ENCODE data around the gene ZFYVE27. TPM values are rescaled to one million over a fixed set of nuclear protein-coding genes. Genes with fewer than 3 reads are reported as not detected.

ZFYVE27 gene
- total and polyA plus RNA-seq, 2 of the 4 experiments (the other 2 are of a cell fraction): 13.1 to 22.2 TPM

DNA sequence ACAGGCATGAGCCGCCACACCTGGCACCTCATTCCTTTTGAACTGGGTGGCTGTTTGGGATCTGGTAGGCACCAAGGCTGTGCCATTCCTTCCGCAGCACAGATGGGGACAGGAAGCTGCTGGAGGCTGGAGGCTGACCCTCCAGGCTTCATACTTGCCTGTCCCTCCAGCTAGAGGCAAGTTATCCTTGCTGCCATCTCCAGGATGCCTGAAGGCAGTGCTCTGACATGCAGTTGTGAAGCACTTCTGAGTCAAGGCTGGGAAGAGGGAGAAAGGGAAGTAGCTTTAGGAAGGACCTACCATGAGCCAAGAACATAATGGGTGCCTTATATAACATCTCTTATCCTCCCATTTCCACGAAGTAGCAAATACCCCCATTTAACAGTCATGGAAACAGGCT is 13.9 kb upstream of the ZFYVE27 start:
- H3K9ac ChIP-seq (ENCODE audit: low read depth, low read length): no peak overlapping the region
- ATAC-seq (ENCODE audit: low read depth): no peak
- H3K4me3 ChIP-seq (ENCODE audit: insufficient read depth, low read depth, low read length): no peak overlapping the region
- H3K27me3 ChIP-seq (ENCODE audit: control insufficient read depth, insufficient read depth, low read length): no peaks in the 10 kb centered on the region
- peaks cover 14% of the 10 kb centered on the region for H4K20me1 ChIP-seq (ENCODE audit: insufficient read depth, low read length)
- no peak overlapping the region for H2BK120ac ChIP-seq (ENCODE audit: low read depth, low read length)
- intact Hi-C loops (cut with micrococcal nuclease) (no loop called here), in situ Hi-C loops (cut with MboI; ENCODE audit: low sequenced_read_pairs) (no loop called here), dilution Hi-C loops (cut with HindIII; ENCODE audit: low sequenced_read_pairs, unreplicated experiment) (no loop called here)
- peaks cover 16% of the 10 kb centered on the region for H3K4me1 ChIP-seq (ENCODE audit: control insufficient read depth, insufficient read depth, low read length)
- no peak overlapping the region for H2AFZ ChIP-seq (replicated peaks; ENCODE audit: low read length, poor library complexity)
- WGBS, 2 experiments (ENCODE audit: extremely low coverage in 2 of 2, insufficient read length in 1 of 2): 80% methylated on average over 1 of the region's 3 CpGs; no CpG with 5 or more reads in 1 of the 2 experiments
- no peak overlapping the region for H4K8ac ChIP-seq (ENCODE audit: low read depth in 2 of 2, low read length in 2 of 2)
- H3K14ac ChIP-seq (replicated peaks; ENCODE audit: low read depth, low read length): no peak overlapping the region
- H3K56ac ChIP-seq (ENCODE audit: extremely low read depth, insufficient read depth, low read length): no peak overlapping the region
- DNase-seq: no peak
- no peak overlapping the region for H2BK15ac ChIP-seq (ENCODE audit: low read depth, low read length)
- H3K4ac ChIP-seq (ENCODE audit: low read depth, low read length): no peak overlapping the region
- H3K9me3 ChIP-seq (ENCODE audit: control insufficient read depth, insufficient read depth, low read length): no peaks in the 10 kb centered on the region
- H2AK9ac ChIP-seq (replicated peaks; ENCODE audit: low read depth, low read length, poor library complexity): no peak overlapping the region
- H3K27ac ChIP-seq (ENCODE audit: insufficient read depth, low read length): no peak overlapping the region
- H4K5ac ChIP-seq (ENCODE audit: low read depth, low read length): no peak overlapping the region
- 0 out of 2 replicates have a peak overlapping the region, but pooled peaks have one; percentile 1 for H3K23ac ChIP-seq (ENCODE audit: low read depth, low read length)
- H2BK20ac ChIP-seq (ENCODE audit: low read depth, low read length): no peak overlapping the region
- H3K4me2 ChIP-seq (ENCODE audit: low read depth, low read length): no peak overlapping the region
- POLR2A ChIA-PET (ENCODE audit: unreplicated experiment): interaction anchor here (0.5 kb wide), 1 partner anchor 299 kb away, joined by 3 read pairs; no protein-coding TSS in a partner anchor
- TF ChIP-seq SMC3 (IDR thresholded peaks at IDR 0.05; ENCODE audit: low read depth, low read length) (no peak), MAZ (IDR thresholded peaks at IDR 0.05; ENCODE audit: borderline replicate concordance, low read depth, low read length) (no peak)
- no peak overlapping the region for H2AK5ac ChIP-seq (ENCODE audit: low read depth, low read length)
- CTCF ChIA-PET: interaction anchor here (2.1 kb wide), 1 partner anchor 14 kb away, joined by 9 read pairs; no protein-coding TSS in a partner anchor
- no peak overlapping the region for H4K91ac ChIP-seq (ENCODE audit: insufficient read depth, low read depth, low read length)
- peaks cover 14% of the 10 kb centered on the region for H3K36me3 ChIP-seq (ENCODE audit: control insufficient read depth, insufficient read depth, low read length)
- H3K79me1 ChIP-seq (ENCODE audit: low read depth in 1 of 2, low read length in 2 of 2): peaks cover 12 to 31% of the 10 kb centered on the region in 2 experiments
- BruUV-seq (replicated peaks): no TSS peak
- no peak overlapping the region for H3K18ac ChIP-seq (ENCODE audit: low read depth, low read length)
- peaks cover 5% of the 10 kb centered on the region; the same call in 1 of the 2 replicates for H3K9me1 ChIP-seq (ENCODE audit: insufficient read depth, low read length)
- H2BK5ac ChIP-seq (ENCODE audit: low read depth, low read length, poor library complexity, severe bottlenecking): no peak overlapping the region

All from IMR-90 (cell line).